Stomach (tissue), 4 donors: Measurements from ENCODE around the gene FFAR1.

Experiments
- CTCF ChIP-seq, 7 experiments: fragments of 450-650 bp in 4 of 7; fragments of 200-600 bp in 3 of 7; sonication (generic) in 3 of 7; IDR thresholded peaks; one replicate each; pipeline ENCODE4 v1.5.1; 2016 to 2019; ENCODE audit warnings: antibody characterized with exemption in 7 of 7, control low read depth in 2 of 7, mild to moderate bottlenecking in 1 of 7
- POLR2AphosphoS5 ChIP-seq, 3 donors: sonication (generic); formaldehyde crosslinking; IDR thresholded peaks; one replicate each; pipeline ENCODE4 v1.6.1; 2016; ENCODE audit warnings: antibody characterized with exemption in 3 of 3

- TF ChIP-seq POLR2AphosphoS5 (IDR thresholded peaks at IDR 0.05) (no peak), CTCF (IDR thresholded peaks at IDR 0.05) (no peak)
These were observed 1.3 kb upstream of the FFAR1 start for GRCh38 chr19:35346193-35347052.
